Hematopoietic multipotent progenitor cell (in vitro differentiated cells): ENCODE data around the gene ARHGAP15. TPM values are rescaled to one million over a fixed set of nuclear protein-coding genes. Genes with fewer than 3 reads are reported as not detected.

Source experiments
- DNase-seq, 3 donors: peaks; one replicate each; pipeline ENCODE4 v3.0.0-alpha.2; 2011 to 2015; ENCODE audit warnings: low read depth in 2 of 3, low spot score in 2 of 3
- total RNA-seq: library from RNA; depleted of rRNA; stranded (reverse); fragments of >200 nt; gene quantifications from one replicate; pipeline ENCODE4 v1.2.3, GENCODE V29; 2012

ARHGAP15 gene
- total RNA-seq, 1 donor, result 77.3 TPM

GRCh38 chr2:143163499-143163898 is 34.3 kb downstream of the ARHGAP15 start:
- DNase-seq, result no peak

GRCh38 chr2:143165291-143165690 is 36.1 kb downstream of the ARHGAP15 start:
- no peak for DNase-seq

- no peak for DNase-seq
Measured at GRCh38 chr2:143169105-143169504, 39.9 kb downstream of the ARHGAP15 start.

GRCh38 chr2:143171817-143172216 is 42.6 kb downstream of the ARHGAP15 start:
- no peak for DNase-seq

GRCh38 chr2:143175438-143175837 is 46.2 kb downstream of the ARHGAP15 start:
- no peak for DNase-seq

- DNase-seq, result no peak
Measured at GRCh38 chr2:143176606-143177005, 47.4 kb downstream of the ARHGAP15 start.

GRCh38 chr2:143177096-143177786 is 48.0 kb downstream of the ARHGAP15 start:
- DNase-seq, result no peak

- DNase-seq, result no peak
Measured at GRCh38 chr2:143181494-143181893, 52.3 kb downstream of the ARHGAP15 start.

GRCh38 chr2:143182649-143183048 is 53.4 kb downstream of the ARHGAP15 start:
- no peak for DNase-seq

GRCh38 chr2:143183804-143184463 is 54.7 kb downstream of the ARHGAP15 start:
- no peak for DNase-seq

- DNase-seq, result no peak
Measured at GRCh38 chr2:143186876-143187275, 57.7 kb downstream of the ARHGAP15 start.

GRCh38 chr2:143190431-143190830 is 61.2 kb downstream of the ARHGAP15 start:
- DNase-seq, result no peak

GRCh38 chr2:143192106-143192505 is 62.9 kb downstream of the ARHGAP15 start:
- no peak for DNase-seq

- DNase-seq, result no peak
Measured at GRCh38 chr2:143192716-143193115, 63.5 kb downstream of the ARHGAP15 start.

- no peak for DNase-seq
Measured at GRCh38 chr2:143193121-143193520, 63.9 kb downstream of the ARHGAP15 start.

GRCh38 chr2:143195511-143195910 is 66.3 kb downstream of the ARHGAP15 start:
- DNase-seq, result no peak

GRCh38 chr2:143204062-143204461 is 74.8 kb downstream of the ARHGAP15 start:
- no peak for DNase-seq

- peak in 2 of 3 donors; percentile 44 to 62 for DNase-seq
Measured at GRCh38 chr2:143205106-143205764, 76.0 kb downstream of the ARHGAP15 start.

GRCh38 chr2:143209570-143210445 is 80.6 kb downstream of the ARHGAP15 start:
- no peak for DNase-seq

GRCh38 chr2:143210446-143210819 is 81.2 kb downstream of the ARHGAP15 start:
- no peak for DNase-seq
